Osteocyte (in vitro differentiated cells): ENCODE measurements around the gene CA5A. TPM values are rescaled to one million over a fixed set of nuclear protein-coding genes. Genes with fewer than 3 reads are reported as not detected.
"Not testable (repeated sequence)": the region's sequence is repeated elsewhere in the genome, so short reads cannot be mapped to it uniquely, and the experiment has no call there.

Experiments used
- DNase-seq: peaks from one replicate; pipeline ENCODE4 v3.0.0; 2021; ENCODE audit warnings: mixed read lengths; ENCODE audit not compliant: unreplicated experiment; ENCODE audit errors: extremely low spot score
- H3K27ac Mint-ChIP-seq: one replicate; pipeline ENCODE4 v1.8.0; 2021; ENCODE audit warnings: mild to moderate bottlenecking, mixed read lengths; ENCODE audit not compliant: unreplicated experiment
- H3K27me3 Mint-ChIP-seq: one replicate; pipeline ENCODE4 v1.8.0; 2021; ENCODE audit warnings: mixed read lengths; ENCODE audit not compliant: unreplicated experiment
- H3K36me3 Mint-ChIP-seq: one replicate; pipeline ENCODE4 v1.8.0; 2021; ENCODE audit warnings: mixed read lengths; ENCODE audit not compliant: unreplicated experiment
- H3K4me1 Mint-ChIP-seq: one replicate; pipeline ENCODE4 v1.8.0; 2021; ENCODE audit warnings: mixed read lengths; ENCODE audit not compliant: unreplicated experiment
- H3K4me3 Mint-ChIP-seq: one replicate; pipeline ENCODE4 v1.8.0; 2021; ENCODE audit warnings: mild to moderate bottlenecking, moderate library complexity, mixed read lengths; ENCODE audit not compliant: unreplicated experiment
- H3K9me3 Mint-ChIP-seq: one replicate; pipeline ENCODE4 v1.8.0; 2021; ENCODE audit warnings: mixed read lengths; ENCODE audit not compliant: unreplicated experiment
- CTCF ChIP-seq: fragments of 200-600 bp; sonication (generic); IDR thresholded peaks from 2 replicates; pipeline ENCODE4 v1.5.0; 2021; ENCODE audit warnings: antibody characterized with exemption, mild to moderate bottlenecking, moderate library complexity
- total RNA-seq: library from RNA; stranded (reverse); gene quantifications from 2 replicates; pipeline ENCODE4 v1.2.1, GENCODE V29; 2021

CA5A gene
- total RNA-seq, 1 donor from 2014 or later: not detected

DNA sequence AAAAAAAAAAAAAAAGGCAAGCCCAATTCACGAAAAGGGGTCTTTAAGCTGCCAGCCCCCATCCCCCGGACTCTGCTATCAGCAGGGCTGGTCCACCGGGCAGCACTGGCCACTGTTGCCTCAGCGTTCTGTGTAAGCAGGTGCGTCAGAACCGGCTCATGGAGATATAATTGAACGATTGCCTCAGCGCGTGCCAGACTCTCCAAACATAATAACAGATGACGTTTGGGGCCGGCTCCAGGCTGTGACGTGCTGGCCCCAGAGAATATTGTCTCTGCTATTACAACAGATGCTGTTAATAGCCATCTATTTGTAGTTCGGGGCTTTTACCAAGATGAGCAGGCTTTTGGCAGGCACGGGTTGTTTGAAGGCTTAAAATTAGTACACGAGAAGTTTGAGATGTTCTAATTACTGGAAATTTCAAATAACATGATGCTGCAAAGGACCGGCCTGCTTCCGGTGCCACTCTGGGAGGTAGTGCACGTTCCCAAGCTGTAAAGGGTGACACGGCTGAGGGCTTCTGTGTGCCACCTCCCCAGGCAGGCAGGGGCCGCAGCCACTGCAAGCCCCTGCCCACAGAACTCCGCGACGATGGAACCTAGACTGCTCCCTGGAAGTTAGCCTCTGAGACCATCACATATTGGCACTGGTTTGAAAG is 25.1 kb downstream of the CA5A start:
- DNase-seq, H3K36me3 Mint-ChIP-seq, H3K4me1 Mint-ChIP-seq, H3K4me3 Mint-ChIP-seq, H3K9me3 Mint-ChIP-seq, H3K27ac Mint-ChIP-seq: not testable (repeated sequence)
- peaks cover 29% of the 10 kb centered on the region for H3K27me3 Mint-ChIP-seq

DNA sequence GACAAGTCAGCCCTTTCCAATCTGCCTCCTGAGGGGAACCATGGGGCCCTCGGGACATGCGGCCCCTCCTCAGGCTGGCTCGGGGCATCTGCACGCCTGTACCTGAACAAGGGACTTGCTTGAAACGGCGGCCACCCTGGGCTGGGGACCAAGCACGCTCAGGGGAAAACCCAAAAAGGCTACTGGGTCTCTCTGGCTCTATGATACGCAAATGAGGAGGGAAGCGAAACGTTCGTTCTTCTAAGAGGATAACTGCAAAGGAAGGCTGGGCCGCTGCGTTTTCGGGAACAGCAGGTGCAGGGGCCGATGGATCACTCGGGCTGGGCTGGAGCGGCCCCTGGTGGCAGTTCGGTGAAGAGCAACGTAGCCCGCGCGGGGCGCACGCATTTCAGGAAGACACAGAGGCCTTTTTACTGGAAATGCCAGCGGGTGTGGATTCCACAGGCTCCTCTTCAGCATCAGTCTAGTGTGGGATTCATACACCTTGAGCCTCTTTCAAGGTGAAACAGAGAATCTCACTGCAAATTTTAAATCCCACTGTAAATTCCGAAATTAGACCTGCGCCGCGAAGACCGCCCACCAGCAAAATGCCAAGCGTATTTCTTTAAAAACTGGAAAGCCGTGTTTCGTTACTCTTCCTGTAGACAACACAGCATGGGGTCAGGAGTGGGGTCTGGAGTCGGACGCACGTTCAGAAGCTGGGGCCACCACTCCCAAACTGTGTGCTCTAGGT is 27.0 kb downstream of the CA5A start:
- H3K27ac Mint-ChIP-seq, H3K4me3 Mint-ChIP-seq, H3K9me3 Mint-ChIP-seq, H3K36me3 Mint-ChIP-seq, H3K4me1 Mint-ChIP-seq: not testable (repeated sequence)
- H3K27me3 Mint-ChIP-seq: peaks cover 21% of the 10 kb centered on the region
- DNase-seq: peak; percentile 94
- peak; percentile 94 for TF ChIP-seq CTCF

DNA sequence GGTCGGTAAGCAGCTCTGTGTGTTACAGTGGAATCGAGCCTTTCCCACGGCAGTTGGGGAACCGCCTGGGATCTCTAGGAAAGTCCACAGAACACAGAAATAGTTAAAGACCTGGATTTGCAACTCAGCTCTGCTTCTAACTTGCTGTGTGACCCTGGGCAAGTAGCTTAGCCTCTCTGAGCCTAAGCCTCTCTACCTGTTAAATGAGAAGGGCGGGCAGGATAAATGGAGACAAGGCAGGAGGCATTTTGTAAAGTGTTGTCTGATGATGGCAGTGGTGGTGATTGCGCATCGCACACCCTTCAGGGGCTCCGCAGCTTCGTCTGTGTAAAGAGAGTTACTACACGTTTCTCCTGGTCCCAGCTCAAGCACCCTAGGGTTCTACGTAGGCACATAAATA is 28.2 kb downstream of the CA5A start:
- H3K4me1 Mint-ChIP-seq, H3K9me3 Mint-ChIP-seq, DNase-seq, H3K36me3 Mint-ChIP-seq, H3K27me3 Mint-ChIP-seq, H3K27ac Mint-ChIP-seq, H3K4me3 Mint-ChIP-seq: not testable (repeated sequence)

DNA sequence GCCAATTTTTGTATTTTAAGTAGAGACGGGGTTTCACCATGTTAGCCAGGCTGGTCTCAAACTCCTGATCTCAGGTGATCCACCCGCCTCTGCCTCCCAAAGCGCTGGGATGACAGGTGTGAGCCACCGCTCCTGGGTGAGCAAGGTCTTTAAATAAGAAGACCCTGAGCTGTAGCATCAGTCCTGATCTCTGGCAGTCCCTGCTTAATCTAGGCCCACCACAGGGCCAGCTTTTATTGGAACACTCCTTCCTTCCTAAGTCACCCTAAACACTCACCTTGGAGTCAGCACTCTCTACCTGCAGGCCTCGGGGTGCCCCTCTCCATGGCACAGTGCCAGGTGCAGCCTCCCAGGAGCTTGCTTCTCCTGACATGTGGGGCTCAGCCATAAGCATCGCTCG is 30.8 kb downstream of the CA5A start:
- not testable (repeated sequence) for H3K4me3 Mint-ChIP-seq, H3K9me3 Mint-ChIP-seq, H3K36me3 Mint-ChIP-seq, H3K4me1 Mint-ChIP-seq, DNase-seq, H3K27me3 Mint-ChIP-seq, H3K27ac Mint-ChIP-seq

DNA sequence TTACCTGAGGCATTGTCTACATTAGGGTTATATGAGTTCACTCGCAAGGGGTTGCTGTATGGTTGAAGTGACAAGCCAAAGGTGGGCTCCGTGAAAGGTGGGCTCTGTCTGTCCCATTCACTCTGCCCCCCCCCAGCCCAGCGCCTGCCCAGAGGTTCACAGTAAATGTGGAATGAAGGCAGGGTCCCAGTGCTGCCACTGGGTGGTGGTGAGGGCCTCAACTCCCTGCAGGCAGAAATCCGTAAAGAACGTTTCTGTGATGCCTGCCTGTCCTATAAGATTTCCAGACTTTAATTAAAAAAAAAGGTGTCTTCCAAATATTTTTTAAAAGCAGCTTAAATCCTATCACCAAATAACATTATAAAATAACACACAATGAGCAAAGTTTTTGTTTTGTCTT is 31.4 kb downstream of the CA5A start:
- H3K27me3 Mint-ChIP-seq, H3K4me1 Mint-ChIP-seq, H3K36me3 Mint-ChIP-seq, DNase-seq, H3K4me3 Mint-ChIP-seq, H3K9me3 Mint-ChIP-seq, H3K27ac Mint-ChIP-seq: not testable (repeated sequence)

- H3K27ac Mint-ChIP-seq, H3K9me3 Mint-ChIP-seq, H3K36me3 Mint-ChIP-seq, H3K27me3 Mint-ChIP-seq, DNase-seq, H3K4me3 Mint-ChIP-seq: not testable (repeated sequence)
- peaks cover 13% of the 10 kb centered on the region for H3K4me1 Mint-ChIP-seq
Measured at GRCh38 chr16:87900489-87900888, 35.8 kb downstream of the CA5A start.

DNA sequence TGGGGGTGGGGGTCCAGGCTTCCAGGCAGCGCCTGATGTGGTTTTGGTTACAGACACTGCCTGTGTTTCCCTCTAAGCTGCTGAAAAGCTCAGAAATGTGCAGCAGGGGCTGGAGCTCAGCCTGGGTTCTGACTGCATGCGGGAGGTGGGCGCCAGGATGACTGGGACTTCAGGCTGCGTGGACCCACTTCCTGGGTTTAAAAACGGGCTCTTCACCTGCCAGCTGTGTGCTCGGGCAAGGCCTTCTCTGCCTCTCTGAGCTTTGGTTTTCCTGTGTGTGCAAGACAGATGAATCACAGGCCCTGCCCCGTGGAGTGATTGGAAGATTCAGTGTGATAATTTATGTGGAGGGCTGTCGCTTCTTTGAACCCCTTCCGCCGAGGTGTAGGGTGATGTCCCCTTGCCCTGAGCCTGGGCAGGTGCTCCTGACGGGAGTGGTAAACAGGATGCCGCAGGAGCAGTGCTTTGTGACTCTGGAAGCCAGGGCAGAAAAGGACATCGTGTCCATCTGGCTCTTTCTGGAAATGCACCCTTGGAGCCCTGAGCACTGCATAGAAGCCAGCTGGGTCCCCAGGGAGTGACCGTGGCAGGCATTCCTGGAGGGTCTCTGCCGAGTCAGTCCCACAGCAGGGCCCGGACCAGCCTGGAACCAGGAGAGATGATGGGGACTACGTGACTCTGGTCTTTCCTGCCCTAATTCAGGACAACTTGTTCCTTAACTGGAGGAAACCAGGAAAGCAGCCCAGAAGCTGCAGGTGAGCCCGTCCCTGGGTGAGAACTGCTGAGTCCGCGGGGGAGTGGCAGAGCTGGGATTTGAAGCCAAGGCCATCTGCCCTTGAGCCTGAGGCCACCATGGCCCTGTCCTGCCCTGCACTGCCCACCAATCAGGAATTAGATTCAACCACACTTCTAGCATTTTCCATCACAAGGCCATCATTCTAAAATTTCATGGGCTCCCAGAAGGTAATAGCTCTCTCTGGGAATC is 38.5 kb downstream of the CA5A start:
- Mint-ChIP-seq H3K4me1 (peaks cover 23% of the 10 kb centered on the region), H3K9me3 (no peaks in the 10 kb centered on the region), H3K4me3 (no peak overlapping the region), H3K36me3 (no peaks in the 10 kb centered on the region), H3K27ac (no peak overlapping the region), H3K27me3 (peaks cover 4% of the 10 kb centered on the region)
- no peak for DNase-seq
- TF ChIP-seq CTCF: no peak

DNA sequence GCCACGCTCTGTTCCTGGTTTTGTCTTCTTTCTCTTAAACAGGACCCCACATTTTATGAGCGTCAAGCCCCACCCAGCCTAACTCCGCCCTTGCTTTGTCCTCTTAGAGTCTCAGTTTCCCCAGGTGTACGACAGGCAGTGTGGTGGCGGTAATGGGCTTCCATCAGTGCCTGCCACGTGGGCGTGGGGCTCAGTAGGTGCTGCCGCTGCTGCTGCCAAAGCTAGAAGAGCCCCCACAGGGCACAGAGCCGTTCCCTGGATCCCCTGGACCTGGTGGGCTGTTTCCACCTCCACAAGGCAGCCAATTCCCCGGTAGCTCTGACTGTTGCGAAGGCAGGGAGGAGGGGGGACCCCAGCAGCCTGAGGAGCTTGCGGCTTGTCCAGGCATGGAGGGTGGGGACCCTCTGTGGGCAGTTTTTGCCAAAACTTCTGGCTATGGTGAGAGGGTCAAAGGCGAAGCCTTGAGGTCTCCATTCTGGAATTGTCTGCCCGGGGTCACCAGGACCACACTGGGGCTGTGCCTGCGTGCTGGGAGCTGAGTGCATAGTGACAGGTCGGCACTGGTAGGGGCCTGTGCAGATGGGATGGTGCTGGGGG is 39.3 kb downstream of the CA5A start:
- not testable (repeated sequence) for H3K4me3 Mint-ChIP-seq, H3K27me3 Mint-ChIP-seq, H3K27ac Mint-ChIP-seq, H3K36me3 Mint-ChIP-seq, DNase-seq, H3K9me3 Mint-ChIP-seq
- peaks cover 23% of the 10 kb centered on the region for H3K4me1 Mint-ChIP-seq

- not testable (repeated sequence) for H3K27ac Mint-ChIP-seq, H3K9me3 Mint-ChIP-seq, H3K36me3 Mint-ChIP-seq, H3K4me3 Mint-ChIP-seq, H3K27me3 Mint-ChIP-seq, DNase-seq
- H3K4me1 Mint-ChIP-seq: peaks cover 23% of the 10 kb centered on the region
Measured at GRCh38 chr16:87896176-87896890, 40.0 kb downstream of the CA5A start.
